Adrenal gland (tissue), 12 donors: ENCODE results near the gene SPSB4. TPM values are rescaled to one million over a fixed set of nuclear protein-coding genes. Genes with fewer than 3 reads are reported as not detected.

Experiments
- DNase-seq, 7 donors: peaks; one replicate each; pipeline ENCODE4 v3.0.0-alpha.2; 2019 to 2020
- H3K27ac ChIP-seq, 5 donors: fragments of 200-600 bp; sonication (generic) in 4 of 5; 1 replicate in 3 of 5; 2 replicates in 2 of 5; pipeline versions ENCODE4 v1.5.1 to v1.8.0; 2016 to 2020; ENCODE audit warnings: mild to moderate bottlenecking in 1 of 5
- H3K27me3 ChIP-seq: fragments of 200-600 bp; 2 replicates; pipeline ENCODE4 v1.8.0; 2021
- H3K36me3 ChIP-seq, 2 donors: fragments of 200-600 bp; replicated peaks in 1 of 2; 1 replicate in 1 of 2; 2 replicates in 1 of 2; pipeline versions ENCODE4 v1.5.1 to v1.8.0; 2018 to 2022
- H3K4me1 ChIP-seq, 2 donors: fragments of 200-600 bp; replicated peaks in 1 of 2; 1 replicate in 1 of 2; 2 replicates in 1 of 2; pipeline versions ENCODE4 v1.5.1 to v1.8.0; 2018 to 2021
- H3K4me3 ChIP-seq, 4 donors: fragments of 200-600 bp; sonication (generic) in 3 of 4; one replicate each; pipeline ENCODE4 v1.5.1; 2016 to 2018
- H3K9me3 ChIP-seq, 3 donors: fragments of 200-600 bp; sonication (generic) in 1 of 3; replicated peaks in 1 of 3; 1 replicate in 2 of 3; 2 replicates in 1 of 3; pipeline versions ENCODE4 v1.5.1 to v1.8.0; 2016 to 2021
- POLR2A ChIP-seq, 2 donors: fragments of 450-650 bp; IDR thresholded peaks; one replicate each; pipeline ENCODE4 v1.6.1; 2017; ENCODE audit warnings: antibody characterized with exemption in 2 of 2, mild to moderate bottlenecking in 2 of 2, moderate library complexity in 1 of 2
- WGBS, 4 donors: extraction: QIAGEN DNeasy Blood & Tissue Kit in 2 of 4; methylation state at CpG; one replicate each; pipeline versions ENCODE4 v1.1.5 to v1.1.7; 2013 to 2017; 5-methylcytosine and 5-hydroxymethylcytosine counted together
- intact Hi-C, 2 donors: fragments of 100-400 bp; cut with DNase I; formaldehyde crosslinking; loops; one replicate each; pipeline versions ENCODE4 v1.14.1 to v1.15.0; 2022 to 2023
- polyA plus RNA-seq, 3 donors: library from polyadenylated mRNA; stranded (reverse); fragments of 200-250 nt in 2 of 3; fragments of 350-450 nt in 1 of 3; fragmentation: Illumina TruSeq in 1 of 3; extraction: RNeasy Lipid Tissue Mini Kit (QIAGEN cat#74804) in 1 of 3; gene quantifications; one replicate each; pipeline ENCODE4 v1.2.3, GENCODE V29; 2013 to 2014
- total RNA-seq, 9 donors: library from RNA; depleted of rRNA in 4 of 9; stranded (reverse); fragments of >200 nt in 4 of 9; fragments of 120-200 nt in 1 of 9; fragmentation: NEBNext Ultra II Directional in 1 of 9; extraction: Animal tissue kit (Norgen Biotek cat#: 25700) in 1 of 9; gene quantifications; one replicate each; pipeline versions ENCODE4 v1.1.0 to v1.2.4, GENCODE V29; 2013 to 2023
- TF ChIP-seq, protein P1 (sequence below), 6 experiments: fragments of 450-650 bp in 4 of 6; fragments of 200-600 bp in 2 of 6; sonication (generic) in 1 of 6; IDR thresholded peaks; 1 replicate in 5 of 6; 2 replicates in 1 of 6; pipeline versions ENCODE4 v1.5.1 to v1.8.0; 2016 to 2021; ENCODE audit warnings: antibody characterized with exemption in 6 of 6, mild to moderate bottlenecking in 2 of 6, moderate library complexity in 1 of 6
- donor health status: healthy with polysubstance abuse.
- donor health status: Bipolar disorder and iron deficiency.
- donor health status: DM: yes; HTN: yes; CAD: no.
- donor health status: DM: no; HTN: no; CAD: no.
- donor health status: DM: no; HTN: no; CAD: no.
- donor health status: DM: yes; HTN: yes; CAD: no.

The SPSB4 gene
- total and polyA plus RNA-seq, 12 donors: 0.18 to 4.0 (median 1.1) TPM; not detected in 1

DNA sequence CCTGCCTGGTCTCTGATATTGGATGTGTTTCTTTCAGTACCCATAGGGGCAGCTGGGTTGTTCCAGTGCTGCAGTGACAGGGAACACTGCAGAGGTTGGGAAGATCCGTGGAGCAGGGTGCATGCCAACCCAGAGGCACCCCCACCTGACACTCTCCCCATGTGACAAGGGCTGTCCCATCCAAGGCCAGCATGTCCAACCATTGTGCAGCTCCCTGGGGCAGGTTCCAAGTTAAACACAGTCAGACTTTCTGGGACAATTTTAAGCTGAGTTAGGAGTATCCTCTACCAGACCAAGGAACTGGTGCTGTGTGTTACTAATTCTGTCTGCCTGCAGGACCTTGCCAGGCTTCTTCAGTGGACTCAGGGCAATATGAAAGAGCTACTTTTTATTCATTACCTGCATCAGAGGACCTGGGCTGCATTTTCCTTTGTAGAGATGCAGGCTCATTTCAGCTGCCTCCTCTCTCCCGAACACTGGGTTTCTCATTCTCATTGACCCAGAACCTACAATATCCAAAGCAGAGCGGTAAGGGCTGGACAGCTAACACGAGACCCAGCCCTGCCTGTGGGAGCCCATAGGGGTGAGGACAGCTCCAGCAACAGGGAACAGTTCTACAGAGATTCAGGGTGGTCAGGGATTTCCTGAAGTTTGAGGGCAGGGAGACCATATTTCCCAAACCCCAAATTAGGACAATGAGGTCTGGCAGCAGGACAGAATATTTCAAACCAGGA, 72.7 kb downstream of the SPSB4 start:
- Histone ChIP-seq H3K36me3 (no peaks in the 10 kb centered on the region), H3K9me3 (no peaks in the 10 kb centered on the region), H3K27ac (no peak overlapping the region), H3K4me3 (no peak overlapping the region), H3K4me1 (no peaks in the 10 kb centered on the region), H3K27me3 (no peaks in the 10 kb centered on the region)
- no peak for TF ChIP-seq POLR2A (IDR thresholded peaks at IDR 0.05)
- TF ChIP-seq, protein P1, sequence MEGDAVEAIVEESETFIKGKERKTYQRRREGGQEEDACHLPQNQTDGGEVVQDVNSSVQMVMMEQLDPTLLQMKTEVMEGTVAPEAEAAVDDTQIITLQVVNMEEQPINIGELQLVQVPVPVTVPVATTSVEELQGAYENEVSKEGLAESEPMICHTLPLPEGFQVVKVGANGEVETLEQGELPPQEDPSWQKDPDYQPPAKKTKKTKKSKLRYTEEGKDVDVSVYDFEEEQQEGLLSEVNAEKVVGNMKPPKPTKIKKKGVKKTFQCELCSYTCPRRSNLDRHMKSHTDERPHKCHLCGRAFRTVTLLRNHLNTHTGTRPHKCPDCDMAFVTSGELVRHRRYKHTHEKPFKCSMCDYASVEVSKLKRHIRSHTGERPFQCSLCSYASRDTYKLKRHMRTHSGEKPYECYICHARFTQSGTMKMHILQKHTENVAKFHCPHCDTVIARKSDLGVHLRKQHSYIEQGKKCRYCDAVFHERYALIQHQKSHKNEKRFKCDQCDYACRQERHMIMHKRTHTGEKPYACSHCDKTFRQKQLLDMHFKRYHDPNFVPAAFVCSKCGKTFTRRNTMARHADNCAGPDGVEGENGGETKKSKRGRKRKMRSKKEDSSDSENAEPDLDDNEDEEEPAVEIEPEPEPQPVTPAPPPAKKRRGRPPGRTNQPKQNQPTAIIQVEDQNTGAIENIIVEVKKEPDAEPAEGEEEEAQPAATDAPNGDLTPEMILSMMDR (IDR thresholded peaks at IDR 0.05): no peak
- no peak for DNase-seq
- 72 to 91% (median 73%) methylated on average over 3 to 4 of the region's 4 CpGs for WGBS, 4 donors
- intact Hi-C loops: no loop called here

DNA sequence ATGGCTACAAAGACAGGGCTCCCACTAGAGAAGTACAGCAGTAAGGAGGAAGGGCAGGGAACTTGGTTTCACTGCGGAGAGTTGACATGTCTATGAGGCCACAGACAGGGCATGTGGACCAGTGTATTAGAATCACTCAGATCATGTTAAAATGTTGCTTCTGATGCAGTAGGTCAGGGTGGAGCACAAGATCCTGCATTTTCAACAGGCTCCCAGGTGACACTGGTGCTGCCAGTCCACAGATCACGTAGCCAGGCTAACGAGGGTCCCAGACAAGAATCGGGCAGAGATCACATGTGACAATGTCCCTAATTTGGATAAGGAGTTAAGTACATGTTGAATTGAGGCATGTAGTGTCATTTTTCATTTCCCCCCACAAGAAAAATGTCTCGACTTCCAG, 73.6 kb downstream of the SPSB4 start:
- Histone ChIP-seq H3K36me3 (no peaks in the 10 kb centered on the region), H3K9me3 (no peaks in the 10 kb centered on the region), H3K4me3 (no peak overlapping the region), H3K27me3 (no peaks in the 10 kb centered on the region), H3K4me1 (no peaks in the 10 kb centered on the region), H3K27ac (no peak overlapping the region)
- intact Hi-C loops: no loop called here
- DNase-seq: no peak
- TF ChIP-seq, protein P1 (IDR thresholded peaks at IDR 0.05): no peak
- no peak for TF ChIP-seq POLR2A (IDR thresholded peaks at IDR 0.05)
- 83 to 93% (median 89%) methylated on average over 5 of the region's 5 CpGs for WGBS, 4 donors

DNA sequence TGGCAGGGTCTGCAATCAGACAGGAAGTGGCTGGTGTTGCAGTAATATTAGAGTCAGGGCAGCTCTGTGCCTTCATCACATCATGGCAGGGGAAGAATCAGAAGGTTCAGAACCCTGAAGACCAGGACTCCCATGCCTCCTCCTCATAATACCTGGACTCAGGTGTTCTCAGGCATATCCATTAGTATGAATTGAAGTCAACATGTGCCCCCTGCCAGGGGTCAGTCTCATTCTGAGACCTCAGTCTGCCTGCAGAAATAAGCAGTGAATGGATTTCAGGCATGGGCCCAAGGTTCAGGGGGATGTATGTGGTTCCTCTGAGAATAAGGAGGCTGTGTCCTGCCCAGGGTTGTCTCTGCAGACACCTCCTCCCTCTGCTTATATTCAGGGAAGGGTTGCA, 74.2 kb downstream of the SPSB4 start:
- H3K4me1 ChIP-seq: no peaks in the 10 kb centered on the region
- no peak overlapping the region for H3K4me3 ChIP-seq
- no peaks in the 10 kb centered on the region for H3K36me3 ChIP-seq
- H3K27ac ChIP-seq: no peak overlapping the region
- DNase-seq: no peak
- intact Hi-C loops: no loop called here
- H3K27me3 ChIP-seq: no peaks in the 10 kb centered on the region
- no peaks in the 10 kb centered on the region for H3K9me3 ChIP-seq
- TF ChIP-seq, protein P1 (IDR thresholded peaks at IDR 0.05): no peak
- TF ChIP-seq POLR2A (IDR thresholded peaks at IDR 0.05): no peak

DNA sequence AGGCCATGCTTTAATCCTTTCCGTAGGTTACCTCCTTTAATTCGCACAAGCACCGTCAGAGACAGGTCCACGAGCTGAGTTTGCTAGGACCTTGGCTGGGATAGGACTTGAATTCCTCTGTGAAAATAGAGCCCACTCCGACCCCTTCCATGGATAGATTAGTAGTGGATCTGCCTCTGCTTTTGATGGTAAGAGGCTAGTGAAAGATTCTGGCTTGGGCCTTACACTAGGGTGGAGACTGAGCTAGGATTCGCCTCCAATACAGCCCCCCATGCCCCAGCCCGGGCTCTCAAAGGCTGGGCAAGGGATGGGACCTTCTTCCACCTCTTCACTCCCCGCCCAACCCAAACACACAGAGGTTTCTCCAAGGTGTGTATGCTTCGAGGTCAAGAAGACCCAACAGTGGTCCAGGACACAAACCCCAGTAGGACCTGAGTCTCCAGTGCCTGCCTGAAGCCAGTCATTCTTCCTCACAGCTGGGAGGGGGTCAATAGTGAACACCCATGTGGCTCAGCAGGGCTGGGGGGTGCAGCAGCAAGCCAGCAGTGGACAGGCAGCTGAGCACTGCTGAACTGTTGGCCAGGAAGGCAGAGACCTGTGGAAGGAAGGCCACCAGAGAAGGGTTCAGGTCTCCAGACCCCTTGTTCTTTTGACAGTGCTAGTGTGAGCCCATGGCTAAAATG, 75.7 kb downstream of the SPSB4 start:
- intact Hi-C loops: no loop called here
- H3K36me3 ChIP-seq: no peaks in the 10 kb centered on the region
- no peaks in the 10 kb centered on the region for H3K27me3 ChIP-seq
- no peaks in the 10 kb centered on the region for H3K9me3 ChIP-seq
- 84 to 91% (median 87%) methylated on average over 7 to 9 of the region's 9 CpGs for WGBS, 4 donors
- no peaks in the 10 kb centered on the region for H3K4me1 ChIP-seq
- peak overlapping the region in 1 of 5 donors; percentile 8 for H3K27ac ChIP-seq
- DNase-seq: no peak
- no peak overlapping the region for H3K4me3 ChIP-seq
- no peak for TF ChIP-seq POLR2A (IDR thresholded peaks at IDR 0.05)
- TF ChIP-seq, protein P1 (IDR thresholded peaks at IDR 0.05): no peak
